PFSK-1 (cell line): Measurements from ENCODE around the gene UBE2H.
A peak's percentile ranks its signal among the peaks of the same experiment; 100 is the strongest.

Source experiments
- FOXP2 ChIP-seq: optimal IDR thresholded peaks from 2 replicates; pipeline ENCODE3; 2011; ENCODE audit warnings: borderline replicate concordance, control low read depth, inconsistent platforms; ENCODE audit not compliant: insufficient read depth; ENCODE audit errors: extremely low read length, extremely low read depth
- POLR2AphosphoS5 ChIP-seq: IDR thresholded peaks from 2 replicates; pipeline ENCODE4 v1.6.1; 2012; ENCODE audit warnings: low read depth, mild to moderate bottlenecking, control low read depth, low read length, moderate library complexity
- SIN3A ChIP-seq: IDR thresholded peaks from 2 replicates; pipeline ENCODE4 v1.6.1; 2012; ENCODE audit warnings: mild to moderate bottlenecking, low read length, moderate library complexity, borderline replicate concordance; ENCODE audit not compliant: insufficient read depth
- TAF1 ChIP-seq: IDR thresholded peaks from 2 replicates; pipeline ENCODE4 v1.6.1; 2012; ENCODE audit warnings: low read length, control low read depth, borderline replicate concordance; ENCODE audit not compliant: insufficient read depth
- TF ChIP-seq, protein P1 (sequence below), 2 experiments: IDR thresholded peaks; 2 replicates each; pipeline versions ENCODE4 v1.6.1 to v1.8.0; 2011 to 2012; ENCODE audit warnings: low read depth in 2 of 2, low read length in 2 of 2, control low read depth in 1 of 2, inconsistent platforms in 1 of 2, mild to moderate bottlenecking in 1 of 2, moderate library complexity in 1 of 2; ENCODE audit not compliant: insufficient read depth in 1 of 2

Gene UBE2H

DNA sequence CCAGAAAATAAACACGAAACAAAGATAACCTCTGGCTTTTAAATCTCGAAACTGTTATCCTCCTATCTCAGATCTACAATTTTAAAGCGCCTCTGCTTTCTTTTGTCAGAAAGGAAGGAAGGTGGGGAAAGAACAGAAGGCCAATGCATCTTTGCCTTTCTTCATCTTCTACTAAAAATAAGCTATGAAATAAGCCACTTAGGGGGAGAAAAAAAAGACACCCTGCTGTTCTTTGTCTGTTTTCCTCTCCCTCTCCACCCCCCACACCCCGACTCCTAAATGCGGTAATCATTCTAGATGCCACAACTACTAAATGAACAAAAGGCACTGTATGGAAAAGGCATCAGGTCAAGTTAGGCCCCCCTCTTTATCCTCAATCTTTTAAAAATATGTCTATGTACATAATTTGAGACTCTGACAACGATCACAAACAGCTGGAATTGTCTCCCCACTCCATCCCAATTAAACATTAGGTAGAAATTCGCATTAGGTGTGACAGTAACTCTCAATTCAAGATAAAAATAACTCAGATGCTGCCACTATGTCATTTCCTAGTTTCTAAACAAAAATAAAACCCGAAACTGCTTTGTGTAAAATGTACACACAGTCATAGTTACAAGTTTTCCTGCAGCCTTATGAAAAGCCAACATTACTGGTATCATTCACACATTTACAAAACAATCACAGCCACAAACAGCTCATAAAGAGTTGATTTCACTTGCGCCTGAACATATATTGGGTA lies 2.4 kb downstream of the UBE2H start:
- TF ChIP-seq SIN3A = no peak
- TF ChIP-seq FOXP2 = no peak
- TF ChIP-seq POLR2AphosphoS5 = no peak
- no peak for TF ChIP-seq TAF1

DNA sequence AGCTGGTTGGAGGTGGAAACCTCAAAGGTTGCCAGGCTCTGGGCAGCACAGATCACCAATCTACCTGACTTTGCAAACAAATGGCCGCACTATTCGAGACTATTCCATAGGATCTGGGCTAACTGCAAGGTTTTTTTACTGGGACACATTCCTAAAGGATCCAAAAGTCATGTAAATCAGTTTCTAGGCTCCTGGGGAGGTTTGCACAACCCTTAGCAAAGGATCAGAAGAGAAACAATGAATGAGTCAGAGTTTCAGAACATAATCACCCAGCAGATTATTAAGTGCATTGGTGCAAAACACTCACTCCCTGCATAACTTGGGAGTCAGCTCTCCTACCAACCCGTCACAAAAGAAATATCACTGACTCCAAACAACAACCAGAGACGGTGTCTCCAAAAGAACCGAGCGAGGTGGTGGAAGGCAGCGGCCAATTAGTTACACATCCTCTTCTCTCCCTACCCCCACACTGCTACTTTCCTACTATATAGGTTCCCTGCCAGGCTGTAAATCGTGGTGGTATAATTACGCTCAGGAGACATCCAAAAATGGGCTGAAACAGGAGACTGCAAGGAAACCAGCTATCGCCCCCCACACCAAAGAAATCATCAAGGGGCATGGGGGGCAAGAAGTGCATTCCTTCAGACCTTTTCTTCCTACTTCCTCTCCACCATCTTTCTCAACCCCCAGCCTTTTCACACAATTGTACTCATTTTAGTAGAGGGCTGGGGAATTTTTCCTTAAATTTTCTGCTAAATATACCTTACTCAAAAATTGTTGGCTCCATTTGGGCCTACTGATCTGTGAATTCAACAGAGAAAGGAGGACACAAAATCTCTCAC lies 3.2 kb downstream of the UBE2H start:
- TF ChIP-seq FOXP2 = no peak
- peak; percentile 56; the same call in 1 of the 2 replicates for TF ChIP-seq SIN3A

DNA sequence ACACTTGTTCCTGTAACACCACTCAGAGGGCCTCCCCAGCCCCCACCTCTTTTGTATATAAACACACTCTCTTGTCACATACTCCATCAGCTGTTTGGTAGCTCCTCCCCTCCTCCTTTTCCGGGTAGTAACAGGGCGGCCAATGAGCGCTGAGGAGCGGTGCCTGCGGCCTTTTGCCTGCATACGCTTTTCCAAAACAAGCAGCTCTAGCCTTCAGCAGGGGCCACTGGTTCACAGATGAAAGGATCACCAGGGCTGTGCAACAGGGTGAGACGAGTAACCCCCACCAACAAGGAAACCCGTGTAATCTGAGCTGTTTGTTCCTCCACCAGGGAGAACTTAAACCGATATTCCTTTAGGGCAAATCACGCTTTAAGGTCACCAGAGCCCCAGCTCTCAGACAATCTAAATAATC lies 3.9 kb downstream of the UBE2H start:
- TF ChIP-seq POLR2AphosphoS5 = peak; percentile 30; the same call in 1 of the 2 replicates
- TF ChIP-seq, protein P1, sequence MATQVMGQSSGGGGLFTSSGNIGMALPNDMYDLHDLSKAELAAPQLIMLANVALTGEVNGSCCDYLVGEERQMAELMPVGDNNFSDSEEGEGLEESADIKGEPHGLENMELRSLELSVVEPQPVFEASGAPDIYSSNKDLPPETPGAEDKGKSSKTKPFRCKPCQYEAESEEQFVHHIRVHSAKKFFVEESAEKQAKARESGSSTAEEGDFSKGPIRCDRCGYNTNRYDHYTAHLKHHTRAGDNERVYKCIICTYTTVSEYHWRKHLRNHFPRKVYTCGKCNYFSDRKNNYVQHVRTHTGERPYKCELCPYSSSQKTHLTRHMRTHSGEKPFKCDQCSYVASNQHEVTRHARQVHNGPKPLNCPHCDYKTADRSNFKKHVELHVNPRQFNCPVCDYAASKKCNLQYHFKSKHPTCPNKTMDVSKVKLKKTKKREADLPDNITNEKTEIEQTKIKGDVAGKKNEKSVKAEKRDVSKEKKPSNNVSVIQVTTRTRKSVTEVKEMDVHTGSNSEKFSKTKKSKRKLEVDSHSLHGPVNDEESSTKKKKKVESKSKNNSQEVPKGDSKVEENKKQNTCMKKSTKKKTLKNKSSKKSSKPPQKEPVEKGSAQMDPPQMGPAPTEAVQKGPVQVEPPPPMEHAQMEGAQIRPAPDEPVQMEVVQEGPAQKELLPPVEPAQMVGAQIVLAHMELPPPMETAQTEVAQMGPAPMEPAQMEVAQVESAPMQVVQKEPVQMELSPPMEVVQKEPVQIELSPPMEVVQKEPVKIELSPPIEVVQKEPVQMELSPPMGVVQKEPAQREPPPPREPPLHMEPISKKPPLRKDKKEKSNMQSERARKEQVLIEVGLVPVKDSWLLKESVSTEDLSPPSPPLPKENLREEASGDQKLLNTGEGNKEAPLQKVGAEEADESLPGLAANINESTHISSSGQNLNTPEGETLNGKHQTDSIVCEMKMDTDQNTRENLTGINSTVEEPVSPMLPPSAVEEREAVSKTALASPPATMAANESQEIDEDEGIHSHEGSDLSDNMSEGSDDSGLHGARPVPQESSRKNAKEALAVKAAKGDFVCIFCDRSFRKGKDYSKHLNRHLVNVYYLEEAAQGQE (IDR thresholded peaks at IDR 0.05; ENCODE audit: insufficient read depth in 1 of 2, low read depth in 2 of 2, low read length in 2 of 2) = peak in 1 of 2 experiments; percentile 55; a peak in 1 of 4 replicates
- no peak for TF ChIP-seq TAF1
- peak; percentile 98 for TF ChIP-seq SIN3A

DNA sequence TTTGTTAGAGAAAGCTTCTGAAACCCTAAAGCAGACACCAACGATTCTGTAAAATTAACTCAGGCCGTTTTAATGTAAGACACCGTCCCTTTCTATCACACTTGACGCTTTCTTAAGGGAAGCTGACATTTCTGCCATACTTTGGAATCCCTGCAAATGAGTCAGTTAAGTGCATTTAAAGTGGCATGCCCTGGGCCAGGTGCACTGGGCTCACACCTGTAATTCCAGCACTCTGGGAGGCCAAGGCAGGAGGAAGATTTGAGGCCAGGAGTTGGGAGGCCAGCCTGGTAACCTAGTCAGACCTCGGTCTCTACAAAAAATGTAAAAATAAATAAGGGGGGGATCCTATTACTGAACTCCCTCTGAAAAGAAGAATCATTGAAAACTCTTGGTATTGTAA lies 4.4 kb downstream of the UBE2H start:
- TF ChIP-seq POLR2AphosphoS5 (no peak), FOXP2 (no peak), TAF1 (no peak), SIN3A (no peak)
- TF ChIP-seq, protein P1 (IDR thresholded peaks at IDR 0.05; ENCODE audit: insufficient read depth in 1 of 2, low read depth in 2 of 2, low read length in 2 of 2) = no peak

DNA sequence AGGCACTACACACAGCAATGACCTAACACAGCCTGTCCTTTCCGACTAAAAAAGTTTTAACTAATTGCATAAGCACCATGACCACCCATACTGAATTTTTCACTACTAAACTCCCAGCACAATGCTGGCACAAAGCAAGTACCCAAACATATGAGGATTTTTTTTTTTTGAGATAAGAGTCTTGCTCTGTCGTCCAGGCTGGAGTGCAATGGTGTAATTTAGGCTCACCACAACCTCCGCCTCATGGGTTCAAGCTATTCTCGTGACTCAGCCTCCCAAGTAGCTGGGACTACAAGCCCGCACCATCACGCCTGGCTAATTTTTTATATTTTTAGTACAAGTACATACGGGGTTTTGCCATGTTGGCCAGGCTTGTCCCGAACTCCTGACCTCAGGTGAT lies 5.1 kb downstream of the UBE2H start:
- TF ChIP-seq, protein P1 (IDR thresholded peaks at IDR 0.05; ENCODE audit: insufficient read depth in 1 of 2, low read depth in 2 of 2, low read length in 2 of 2) = no peak
- no peak for TF ChIP-seq FOXP2
- TF ChIP-seq POLR2AphosphoS5 = no peak
- TF ChIP-seq SIN3A = no peak
- no peak for TF ChIP-seq TAF1

DNA sequence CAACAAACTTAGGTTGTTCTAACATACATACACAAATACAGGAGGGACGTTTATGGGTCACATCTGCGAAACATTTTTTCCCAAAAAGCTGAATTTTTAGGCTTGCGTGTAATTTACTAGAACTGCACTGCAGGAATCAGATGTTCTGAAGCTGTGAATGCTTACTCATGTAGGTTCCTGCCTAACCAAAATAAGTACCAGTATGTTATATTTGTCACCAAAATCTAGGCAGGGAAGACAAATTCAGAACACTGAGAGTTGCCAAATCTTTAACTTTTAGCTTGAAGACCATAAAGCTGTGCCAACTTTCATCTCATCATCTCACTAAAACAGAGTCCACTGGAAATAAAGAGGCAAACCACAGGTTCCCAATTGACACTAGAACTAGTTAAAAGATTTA lies 5.7 kb downstream of the UBE2H start:
- TF ChIP-seq, protein P1 (IDR thresholded peaks at IDR 0.05; ENCODE audit: insufficient read depth in 1 of 2, low read depth in 2 of 2, low read length in 2 of 2) = no peak
- TF ChIP-seq TAF1 (no peak), POLR2AphosphoS5 (no peak), FOXP2 (no peak), SIN3A (no peak)
